GM19328 (cell line): ENCODE measurements around the gene ROR1.

Experiments used
- ATAC-seq: cut with Tn5 transposase; IDR thresholded peaks from one replicate; pipeline ENCODE4 v1.9.1; 2021; ENCODE audit warnings: mild to moderate bottlenecking, moderate library complexity; ENCODE audit not compliant: unreplicated experiment

The ROR1 gene

GRCh38 chr1:63849149-63849548 is 75.3 kb downstream of the ROR1 start:
- ATAC-seq, result no peak

- ATAC-seq, result no peak
These were observed 80.3 kb downstream of the ROR1 start for GRCh38 chr1:63854091-63854490.

- no peak for ATAC-seq
These were observed 82.1 kb downstream of the ROR1 start for GRCh38 chr1:63855942-63856341.

GRCh38 chr1:63856924-63857323 is 83.1 kb downstream of the ROR1 start:
- no peak for ATAC-seq

GRCh38 chr1:63857478-63857877 is 83.7 kb downstream of the ROR1 start:
- ATAC-seq, result no peak

GRCh38 chr1:63858153-63858552 is 84.3 kb downstream of the ROR1 start:
- ATAC-seq, result no peak

GRCh38 chr1:63859480-63860275 is 85.9 kb downstream of the ROR1 start:
- ATAC-seq, result no peak

GRCh38 chr1:63861052-63861691 is 87.4 kb downstream of the ROR1 start:
- ATAC-seq, result no peak

GRCh38 chr1:63863145-63863544 is 89.3 kb downstream of the ROR1 start:
- ATAC-seq, result no peak

- ATAC-seq, result no peak
These were observed 90.4 kb downstream of the ROR1 start for GRCh38 chr1:63864224-63864641.

- no peak for ATAC-seq
These were observed 91.7 kb downstream of the ROR1 start for GRCh38 chr1:63865561-63865960.

- no peak for ATAC-seq
These were observed 92.3 kb downstream of the ROR1 start for GRCh38 chr1:63866084-63866483.

GRCh38 chr1:63867429-63868176 is 93.8 kb downstream of the ROR1 start:
- ATAC-seq, result no peak

GRCh38 chr1:63868268-63868781 is 94.5 kb downstream of the ROR1 start:
- no peak for ATAC-seq

- no peak for ATAC-seq
These were observed 96.3 kb downstream of the ROR1 start for GRCh38 chr1:63870152-63870551.

- no peak for ATAC-seq
These were observed 97.6 kb downstream of the ROR1 start for GRCh38 chr1:63871463-63871862.

GRCh38 chr1:63873751-63874150 is 99.9 kb downstream of the ROR1 start:
- ATAC-seq, result no peak

- no peak for ATAC-seq
These were observed 100.6 kb downstream of the ROR1 start for GRCh38 chr1:63874278-63874880.

GRCh38 chr1:63875636-63876035 is 101.8 kb downstream of the ROR1 start:
- ATAC-seq, result no peak

- ATAC-seq, result no peak
These were observed 103.4 kb downstream of the ROR1 start for GRCh38 chr1:63877021-63877767.
